ENCODE results near the gene AARS2. TPM values are rescaled to one million over a fixed set of nuclear protein-coding genes. Genes with fewer than 3 reads are reported as not detected.

AARS2 gene
- total and polyA plus RNA-seq, 10 of the 15 experiments (the other 5 are each of a cell fraction or from before 2014, with no cell fraction given), result 0.71 to 18.3 (median 12.7) TPM

DNA sequence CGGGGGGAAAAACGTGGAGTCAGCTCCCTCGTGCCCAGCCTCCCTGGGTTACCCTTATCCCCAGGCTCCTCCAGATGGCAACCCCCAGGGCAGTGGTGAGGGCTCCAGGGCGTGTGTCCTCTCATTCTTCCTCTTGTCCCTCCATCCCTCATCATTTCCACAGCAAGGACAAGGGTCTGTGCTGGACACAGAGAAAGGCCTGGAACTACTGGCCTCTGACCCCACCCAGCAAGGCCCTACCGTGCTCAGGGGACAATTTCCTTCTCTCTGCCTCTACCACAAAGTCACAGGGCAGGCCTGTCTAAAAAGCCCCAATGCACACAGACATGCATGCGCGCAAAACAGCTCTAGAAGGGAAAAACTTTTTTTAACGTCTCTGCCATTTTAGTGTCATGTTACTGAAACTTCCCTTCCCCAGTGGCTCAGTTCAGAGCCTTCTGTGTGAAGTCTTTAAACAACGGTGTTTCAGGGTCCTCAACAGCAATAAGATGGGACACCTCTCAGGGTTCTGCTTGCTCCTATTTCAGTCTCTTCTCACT lies 54.8 kb downstream of the AARS2 start (continued):
- TF ChIP-seq TCF3 (IDR thresholded peaks at IDR 0.05; ENCODE audit: borderline replicate concordance, insufficient read depth, low read depth, low read length), result no peak
- TF ChIP-seq, protein P1, sequence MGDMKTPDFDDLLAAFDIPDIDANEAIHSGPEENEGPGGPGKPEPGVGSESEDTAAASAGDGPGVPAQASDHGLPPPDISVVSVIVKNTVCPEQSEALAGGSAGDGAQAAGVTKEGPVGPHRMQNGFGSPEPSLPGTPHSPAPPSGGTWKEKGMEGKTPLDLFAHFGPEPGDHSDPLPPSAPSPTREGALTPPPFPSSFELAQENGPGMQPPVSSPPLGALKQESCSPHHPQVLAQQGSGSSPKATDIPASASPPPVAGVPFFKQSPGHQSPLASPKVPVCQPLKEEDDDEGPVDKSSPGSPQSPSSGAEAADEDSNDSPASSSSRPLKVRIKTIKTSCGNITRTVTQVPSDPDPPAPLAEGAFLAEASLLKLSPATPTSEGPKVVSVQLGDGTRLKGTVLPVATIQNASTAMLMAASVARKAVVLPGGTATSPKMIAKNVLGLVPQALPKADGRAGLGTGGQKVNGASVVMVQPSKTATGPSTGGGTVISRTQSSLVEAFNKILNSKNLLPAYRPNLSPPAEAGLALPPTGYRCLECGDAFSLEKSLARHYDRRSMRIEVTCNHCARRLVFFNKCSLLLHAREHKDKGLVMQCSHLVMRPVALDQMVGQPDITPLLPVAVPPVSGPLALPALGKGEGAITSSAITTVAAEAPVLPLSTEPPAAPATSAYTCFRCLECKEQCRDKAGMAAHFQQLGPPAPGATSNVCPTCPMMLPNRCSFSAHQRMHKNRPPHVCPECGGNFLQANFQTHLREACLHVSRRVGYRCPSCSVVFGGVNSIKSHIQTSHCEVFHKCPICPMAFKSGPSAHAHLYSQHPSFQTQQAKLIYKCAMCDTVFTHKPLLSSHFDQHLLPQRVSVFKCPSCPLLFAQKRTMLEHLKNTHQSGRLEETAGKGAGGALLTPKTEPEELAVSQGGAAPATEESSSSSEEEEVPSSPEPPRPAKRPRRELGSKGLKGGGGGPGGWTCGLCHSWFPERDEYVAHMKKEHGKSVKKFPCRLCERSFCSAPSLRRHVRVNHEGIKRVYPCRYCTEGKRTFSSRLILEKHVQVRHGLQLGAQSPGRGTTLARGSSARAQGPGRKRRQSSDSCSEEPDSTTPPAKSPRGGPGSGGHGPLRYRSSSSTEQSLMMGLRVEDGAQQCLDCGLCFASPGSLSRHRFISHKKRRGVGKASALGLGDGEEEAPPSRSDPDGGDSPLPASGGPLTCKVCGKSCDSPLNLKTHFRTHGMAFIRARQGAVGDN (IDR thresholded peaks at IDR 0.05), result peak; percentile 94
- TF ChIP-seq POLR2A (IDR thresholded peaks at IDR 0.05; ENCODE audit: low read depth, low read length), result no peak
- TF ChIP-seq, protein P2, sequence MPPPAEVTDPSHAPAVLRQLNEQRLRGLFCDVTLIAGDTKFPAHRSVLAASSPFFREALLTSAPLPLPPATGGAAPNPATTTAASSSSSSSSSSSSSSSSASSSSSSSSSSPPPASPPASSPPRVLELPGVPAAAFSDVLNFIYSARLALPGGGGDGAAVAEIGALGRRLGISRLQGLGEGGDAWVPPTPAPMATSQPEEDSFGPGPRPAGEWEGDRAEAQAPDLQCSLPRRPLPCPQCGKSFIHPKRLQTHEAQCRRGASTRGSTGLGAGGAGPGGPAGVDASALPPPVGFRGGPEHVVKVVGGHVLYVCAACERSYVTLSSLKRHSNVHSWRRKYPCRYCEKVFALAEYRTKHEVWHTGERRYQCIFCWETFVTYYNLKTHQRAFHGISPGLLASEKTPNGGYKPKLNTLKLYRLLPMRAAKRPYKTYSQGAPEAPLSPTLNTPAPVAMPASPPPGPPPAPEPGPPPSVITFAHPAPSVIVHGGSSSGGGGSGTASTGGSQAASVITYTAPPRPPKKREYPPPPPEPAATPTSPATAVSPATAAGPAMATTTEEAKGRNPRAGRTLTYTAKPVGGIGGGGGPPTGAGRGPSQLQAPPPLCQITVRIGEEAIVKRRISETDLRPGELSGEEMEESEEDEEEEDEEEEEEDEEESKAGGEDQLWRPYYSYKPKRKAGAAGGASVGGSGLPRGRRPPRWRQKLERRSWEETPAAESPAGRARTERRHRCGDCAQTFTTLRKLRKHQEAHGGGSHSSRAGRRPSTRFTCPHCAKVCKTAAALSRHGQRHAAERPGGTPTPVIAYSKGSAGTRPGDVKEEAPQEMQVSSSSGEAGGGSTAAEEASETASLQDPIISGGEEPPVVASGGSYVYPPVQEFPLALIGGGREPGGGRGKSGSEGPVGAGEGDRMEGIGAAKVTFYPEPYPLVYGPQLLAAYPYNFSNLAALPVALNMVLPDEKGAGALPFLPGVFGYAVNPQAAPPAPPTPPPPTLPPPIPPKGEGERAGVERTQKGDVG (CRISPR knock-in tag; IDR thresholded peaks at IDR 0.05), result no peak
- peak; percentile 19; the same call in 1 of the 2 replicates for TF ChIP-seq TCF12 (IDR thresholded peaks at IDR 0.05; ENCODE audit: low read depth, low read length)
- TF ChIP-seq, protein P3, sequence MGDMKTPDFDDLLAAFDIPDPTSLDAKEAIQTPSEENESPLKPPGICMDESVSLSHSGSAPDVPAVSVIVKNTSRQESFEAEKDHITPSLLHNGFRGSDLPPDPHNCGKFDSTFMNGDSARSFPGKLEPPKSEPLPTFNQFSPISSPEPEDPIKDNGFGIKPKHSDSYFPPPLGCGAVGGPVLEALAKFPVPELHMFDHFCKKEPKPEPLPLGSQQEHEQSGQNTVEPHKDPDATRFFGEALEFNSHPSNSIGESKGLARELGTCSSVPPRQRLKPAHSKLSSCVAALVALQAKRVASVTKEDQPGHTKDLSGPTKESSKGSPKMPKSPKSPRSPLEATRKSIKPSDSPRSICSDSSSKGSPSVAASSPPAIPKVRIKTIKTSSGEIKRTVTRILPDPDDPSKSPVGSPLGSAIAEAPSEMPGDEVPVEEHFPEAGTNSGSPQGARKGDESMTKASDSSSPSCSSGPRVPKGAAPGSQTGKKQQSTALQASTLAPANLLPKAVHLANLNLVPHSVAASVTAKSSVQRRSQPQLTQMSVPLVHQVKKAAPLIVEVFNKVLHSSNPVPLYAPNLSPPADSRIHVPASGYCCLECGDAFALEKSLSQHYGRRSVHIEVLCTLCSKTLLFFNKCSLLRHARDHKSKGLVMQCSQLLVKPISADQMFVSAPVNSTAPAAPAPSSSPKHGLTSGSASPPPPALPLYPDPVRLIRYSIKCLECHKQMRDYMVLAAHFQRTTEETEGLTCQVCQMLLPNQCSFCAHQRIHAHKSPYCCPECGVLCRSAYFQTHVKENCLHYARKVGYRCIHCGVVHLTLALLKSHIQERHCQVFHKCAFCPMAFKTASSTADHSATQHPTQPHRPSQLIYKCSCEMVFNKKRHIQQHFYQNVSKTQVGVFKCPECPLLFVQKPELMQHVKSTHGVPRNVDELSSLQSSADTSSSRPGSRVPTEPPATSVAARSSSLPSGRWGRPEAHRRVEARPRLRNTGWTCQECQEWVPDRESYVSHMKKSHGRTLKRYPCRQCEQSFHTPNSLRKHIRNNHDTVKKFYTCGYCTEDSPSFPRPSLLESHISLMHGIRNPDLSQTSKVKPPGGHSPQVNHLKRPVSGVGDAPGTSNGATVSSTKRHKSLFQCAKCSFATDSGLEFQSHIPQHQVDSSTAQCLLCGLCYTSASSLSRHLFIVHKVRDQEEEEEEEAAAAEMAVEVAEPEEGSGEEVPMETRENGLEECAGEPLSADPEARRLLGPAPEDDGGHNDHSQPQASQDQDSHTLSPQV (IDR thresholded peaks at IDR 0.05), result peak; percentile 86
- TF ChIP-seq, protein P4, sequence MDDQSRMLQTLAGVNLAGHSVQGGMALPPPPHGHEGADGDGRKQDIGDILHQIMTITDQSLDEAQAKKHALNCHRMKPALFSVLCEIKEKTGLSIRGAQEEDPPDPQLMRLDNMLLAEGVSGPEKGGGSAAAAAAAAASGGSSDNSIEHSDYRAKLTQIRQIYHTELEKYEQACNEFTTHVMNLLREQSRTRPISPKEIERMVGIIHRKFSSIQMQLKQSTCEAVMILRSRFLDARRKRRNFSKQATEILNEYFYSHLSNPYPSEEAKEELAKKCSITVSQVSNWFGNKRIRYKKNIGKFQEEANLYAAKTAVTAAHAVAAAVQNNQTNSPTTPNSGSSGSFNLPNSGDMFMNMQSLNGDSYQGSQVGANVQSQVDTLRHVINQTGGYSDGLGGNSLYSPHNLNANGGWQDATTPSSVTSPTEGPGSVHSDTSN (IDR thresholded peaks at IDR 0.05; ENCODE audit: insufficient replicate concordance, low read depth, low read length), result no peak
- TF ChIP-seq KAT2A (conservative IDR thresholded peaks at IDR 0.05; ENCODE audit: control insufficient read depth, low read depth, low read length), result no peak
- TF ChIP-seq KDM1A (IDR thresholded peaks at IDR 0.05; ENCODE audit: borderline replicate concordance), result no peak
- TF ChIP-seq EED (IDR thresholded peaks at IDR 0.05; ENCODE audit: low read depth), result no peak
- no peak for TF ChIP-seq KLF5 (IDR thresholded peaks at IDR 0.05; ENCODE audit: partially characterized antibody)
- no peak for TF ChIP-seq RUNX3 (IDR thresholded peaks at IDR 0.05; ENCODE audit: low read length)
- peak in 1 of 2 experiments; percentile 78; a peak in 1 of 4 replicates for TF ChIP-seq EP300 (IDR thresholded peaks at IDR 0.05; ENCODE audit: borderline replicate concordance in 1 of 2, control insufficient read depth in 1 of 2, low read depth in 2 of 2, low read length in 2 of 2)
- peak; percentile 50 for TF ChIP-seq NR2C1 (IDR thresholded peaks at IDR 0.05)
- no peak for TF ChIP-seq ZNF274 (IDR thresholded peaks at IDR 0.05; ENCODE audit: insufficient read depth, insufficient read length)
- 0 out of 4 replicates have a peak, but pooled peaks of 1 of the 2 experiments have one; percentile 14 for TF ChIP-seq ETV6 (conservative IDR thresholded peaks at IDR 0.05 in 1 of 2, IDR thresholded peaks at IDR 0.05 in 1 of 2; ENCODE audit: borderline replicate concordance in 1 of 2, low read depth in 1 of 2)
